Fibroblast of skin of right quadriceps (primary cell): ENCODE data around the gene CYP46A1.
A peak's percentile ranks its signal among the peaks of the same experiment; 100 is the strongest.

Experiments
- DNase-seq: peaks from one replicate; pipeline ENCODE4 v3.0.0-alpha.2; 2013

The CYP46A1 gene

GRCh38 chr14:99733211-99733539 is 49.1 kb downstream of the CYP46A1 start:
- DNase-seq: no peak

- DNase-seq: no peak
Observed at GRCh38 chr14:99733540-99734405, 49.7 kb downstream of the CYP46A1 start.

GRCh38 chr14:99734406-99735051 is 50.4 kb downstream of the CYP46A1 start:
- DNase-seq: no peak

GRCh38 chr14:99735189-99736135 is 51.4 kb downstream of the CYP46A1 start:
- DNase-seq: no peak

GRCh38 chr14:99736603-99737371 is 52.7 kb downstream of the CYP46A1 start:
- DNase-seq: no peak

- no peak for DNase-seq
Observed at GRCh38 chr14:99737451-99737951, 53.4 kb downstream of the CYP46A1 start.

- no peak for DNase-seq
Observed at GRCh38 chr14:99737956-99738667, 54.0 kb downstream of the CYP46A1 start.

- no peak for DNase-seq
Observed at GRCh38 chr14:99740411-99740810, 56.3 kb downstream of the CYP46A1 start.

GRCh38 chr14:99741227-99741976 is 57.3 kb downstream of the CYP46A1 start:
- DNase-seq: no peak

GRCh38 chr14:99742074-99742473 is 58.0 kb downstream of the CYP46A1 start:
- no peak for DNase-seq

GRCh38 chr14:99742509-99743487 is 58.7 kb downstream of the CYP46A1 start:
- DNase-seq: no peak

GRCh38 chr14:99744199-99744872 is 60.2 kb downstream of the CYP46A1 start:
- peak; percentile 65 for DNase-seq

GRCh38 chr14:99744873-99745224 is 60.8 kb downstream of the CYP46A1 start:
- DNase-seq: no peak

- DNase-seq: peak; percentile 78
Observed at GRCh38 chr14:99745307-99745951, 61.3 kb downstream of the CYP46A1 start.

- no peak for DNase-seq
Observed at GRCh38 chr14:99747167-99747566, 63.1 kb downstream of the CYP46A1 start.

- DNase-seq: no peak
Observed at GRCh38 chr14:99747582-99748330, 63.7 kb downstream of the CYP46A1 start.

GRCh38 chr14:99748529-99748928 is 64.4 kb downstream of the CYP46A1 start:
- no peak for DNase-seq

GRCh38 chr14:99749142-99749541 is 65.0 kb downstream of the CYP46A1 start:
- no peak for DNase-seq
